Choroid plexus epithelial cell (primary cell): ENCODE results near the gene TMEM134.

Source experiments
- DNase-seq: peaks from one replicate; pipeline ENCODE4 v3.0.0-alpha.2; 2010; ENCODE audit warnings: low read depth
- H3K4me3 ChIP-seq: 2 replicates; pipeline ENCODE4 v1.5.1; 2011; ENCODE audit warnings: low read depth, mild to moderate bottlenecking, control low read depth, low read length, moderate library complexity
- TF ChIP-seq, protein P1 (sequence below): conservative IDR thresholded peaks from 2 replicates; pipeline ENCODE4 v1.5.1; 2011; ENCODE audit warnings: low read depth, mild to moderate bottlenecking, control low read depth, inconsistent platforms, low read length, moderate library complexity

The TMEM134 gene

DNA sequence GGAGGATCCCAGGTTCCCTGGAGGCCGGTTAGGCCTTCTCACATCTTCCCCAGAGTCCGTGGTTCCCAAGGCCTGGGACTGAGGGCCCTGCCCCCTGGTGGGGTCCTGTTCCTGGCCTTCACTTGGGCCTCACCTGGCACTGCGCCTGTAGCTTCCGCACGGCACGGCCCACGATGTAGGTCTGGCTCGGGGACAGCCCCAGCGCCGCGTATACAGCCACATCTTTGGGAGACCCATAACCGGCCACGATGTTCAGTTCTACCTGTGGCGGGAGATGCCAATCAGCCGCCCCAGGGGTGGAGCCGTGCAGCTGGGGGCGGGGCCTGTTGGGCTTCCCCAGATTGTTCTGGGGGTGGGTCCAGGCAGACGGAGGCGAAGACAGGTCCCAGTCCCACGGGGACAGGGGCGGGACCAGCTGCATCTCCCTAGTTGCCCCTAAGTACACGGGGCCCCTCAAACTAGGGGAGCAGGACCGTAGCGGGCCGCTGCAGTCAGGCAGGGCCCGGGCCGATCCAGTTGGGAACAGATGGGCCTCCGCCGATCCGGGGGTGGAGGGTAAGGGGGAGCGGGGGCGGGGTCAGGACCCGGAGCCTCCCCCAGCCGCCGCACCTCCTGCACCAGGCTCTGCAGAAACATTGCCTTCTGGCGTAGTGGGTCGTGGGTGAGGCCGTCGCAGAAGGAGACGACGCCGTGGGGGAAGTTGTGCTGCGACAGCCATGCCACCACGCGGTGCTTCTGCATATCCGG is 23.9 kb upstream of the TMEM134 start:
- DNase-seq, result no peak
- TF ChIP-seq, protein P1, sequence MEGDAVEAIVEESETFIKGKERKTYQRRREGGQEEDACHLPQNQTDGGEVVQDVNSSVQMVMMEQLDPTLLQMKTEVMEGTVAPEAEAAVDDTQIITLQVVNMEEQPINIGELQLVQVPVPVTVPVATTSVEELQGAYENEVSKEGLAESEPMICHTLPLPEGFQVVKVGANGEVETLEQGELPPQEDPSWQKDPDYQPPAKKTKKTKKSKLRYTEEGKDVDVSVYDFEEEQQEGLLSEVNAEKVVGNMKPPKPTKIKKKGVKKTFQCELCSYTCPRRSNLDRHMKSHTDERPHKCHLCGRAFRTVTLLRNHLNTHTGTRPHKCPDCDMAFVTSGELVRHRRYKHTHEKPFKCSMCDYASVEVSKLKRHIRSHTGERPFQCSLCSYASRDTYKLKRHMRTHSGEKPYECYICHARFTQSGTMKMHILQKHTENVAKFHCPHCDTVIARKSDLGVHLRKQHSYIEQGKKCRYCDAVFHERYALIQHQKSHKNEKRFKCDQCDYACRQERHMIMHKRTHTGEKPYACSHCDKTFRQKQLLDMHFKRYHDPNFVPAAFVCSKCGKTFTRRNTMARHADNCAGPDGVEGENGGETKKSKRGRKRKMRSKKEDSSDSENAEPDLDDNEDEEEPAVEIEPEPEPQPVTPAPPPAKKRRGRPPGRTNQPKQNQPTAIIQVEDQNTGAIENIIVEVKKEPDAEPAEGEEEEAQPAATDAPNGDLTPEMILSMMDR, result no peak
- no peak overlapping the region for H3K4me3 ChIP-seq

- no peak for DNase-seq
- H3K4me3 ChIP-seq, result no peak overlapping the region
- TF ChIP-seq, protein P1, result no peak
Observed at GRCh38 chr11:67492069-67492727, 23.1 kb upstream of the TMEM134 start.

- TF ChIP-seq, protein P1, result no peak
- no peak for DNase-seq
- no peak overlapping the region for H3K4me3 ChIP-seq
Observed at GRCh38 chr11:67491276-67492068, 22.4 kb upstream of the TMEM134 start.

- H3K4me3 ChIP-seq, result no peak overlapping the region
- DNase-seq, result no peak
- TF ChIP-seq, protein P1, result no peak
Observed at GRCh38 chr11:67490727-67491065, 21.6 kb upstream of the TMEM134 start.

DNA sequence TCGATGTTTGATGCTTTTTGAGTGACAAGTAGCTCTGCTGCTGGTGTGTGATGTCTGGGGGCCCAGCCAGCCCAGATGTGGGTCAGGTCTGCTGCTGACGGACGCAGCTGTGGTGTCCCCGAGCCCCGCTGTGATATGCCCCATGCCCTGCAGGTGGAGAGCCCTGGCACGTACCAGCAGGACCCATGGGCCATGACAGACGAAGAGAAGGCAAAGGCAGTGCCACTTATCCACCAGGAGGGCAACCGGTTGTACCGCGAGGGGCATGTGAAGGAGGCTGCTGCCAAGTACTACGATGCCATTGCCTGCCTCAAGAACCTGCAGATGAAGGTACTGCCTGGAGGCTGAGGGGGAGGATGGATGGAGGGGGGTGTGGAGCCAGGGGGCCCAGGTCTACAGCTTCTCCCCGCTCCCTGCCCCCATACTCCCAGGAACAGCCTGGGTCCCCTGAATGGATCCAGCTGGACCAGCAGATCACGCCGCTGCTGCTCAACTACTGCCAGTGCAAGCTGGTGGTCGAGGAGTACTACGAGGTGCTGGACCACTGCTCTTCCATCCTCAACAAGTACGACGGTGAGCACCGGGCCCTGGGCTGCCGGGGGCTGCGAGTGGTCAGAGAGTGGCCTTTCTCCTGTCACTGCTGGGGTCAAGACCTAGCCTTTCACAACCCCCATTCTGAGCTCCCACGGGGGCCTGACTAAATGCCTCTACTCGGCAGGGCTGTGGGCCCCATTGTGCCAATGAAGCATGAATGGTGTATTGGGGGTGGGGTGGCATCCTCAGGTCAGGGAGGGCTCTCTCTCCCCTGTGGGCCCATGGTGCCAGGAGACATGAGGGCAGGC is 21.1 kb upstream of the TMEM134 start:
- TF ChIP-seq, protein P1, result no peak
- DNase-seq, result no peak
- no peak overlapping the region for H3K4me3 ChIP-seq

DNA sequence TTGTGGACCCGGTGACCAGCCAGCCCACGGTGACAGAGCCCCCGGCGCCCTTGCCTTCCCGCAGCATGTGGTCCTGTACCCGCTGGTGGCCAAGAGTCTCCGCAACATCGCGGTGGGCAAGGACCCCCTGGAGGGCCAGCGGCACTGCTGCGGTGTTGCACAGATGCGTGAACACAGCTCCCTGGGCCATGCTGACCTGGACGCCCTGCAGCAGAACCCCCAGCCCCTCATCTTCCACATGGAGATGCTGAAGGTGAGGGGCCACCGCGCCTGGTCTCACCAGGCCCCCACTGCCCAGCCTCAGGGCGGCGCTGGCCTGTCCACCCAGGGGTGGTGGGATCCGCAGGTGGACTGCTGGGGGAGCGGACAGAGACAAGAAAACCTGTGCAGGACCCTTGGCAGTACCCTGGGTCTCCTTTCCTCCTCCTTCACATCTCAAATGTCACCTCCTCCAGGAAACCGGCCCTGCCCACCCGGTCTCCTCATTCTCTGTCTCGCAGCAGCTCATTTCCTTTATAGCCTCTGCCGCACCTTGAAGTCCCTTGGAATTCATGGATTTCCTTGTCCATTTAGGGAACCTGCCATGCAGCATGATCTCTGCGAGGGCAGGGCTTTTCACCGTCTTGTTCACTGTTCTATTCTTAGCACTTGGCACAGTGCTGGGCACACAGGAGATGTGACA is 20.3 kb upstream of the TMEM134 start:
- H3K4me3 ChIP-seq, result no peak overlapping the region
- TF ChIP-seq, protein P1, result no peak
- DNase-seq, result no peak
